IPS DF 4.7 (cell line): ENCODE measurements around the gene FAM117B.
"Not testable (repeated sequence)": the region's sequence is repeated elsewhere in the genome, so short reads cannot be mapped to it uniquely, and the experiment has no call there.

Experiments
- DNase-seq: peaks from one replicate; pipeline ENCODE4 v3.0.0-alpha.2; 2013; ENCODE audit warnings: low spot score; ENCODE audit errors: extremely low read depth

FAM117B gene

GRCh38 chr2:202638721-202639120, 4.0 kb downstream of the FAM117B start:
- DNase-seq: no peak

GRCh38 chr2:202639231-202639630, 4.5 kb downstream of the FAM117B start:
- DNase-seq: no peak

- no peak for DNase-seq
Observed at GRCh38 chr2:202642567-202642966, 7.8 kb downstream of the FAM117B start.

- no peak for DNase-seq
Observed at GRCh38 chr2:202643012-202643858, 8.5 kb downstream of the FAM117B start.

GRCh38 chr2:202652119-202652518, 17.4 kb downstream of the FAM117B start:
- no peak for DNase-seq

- DNase-seq: no peak
Observed at GRCh38 chr2:202653890-202654289, 19.1 kb downstream of the FAM117B start.

- DNase-seq: no peak
Observed at GRCh38 chr2:202657876-202658275, 23.1 kb downstream of the FAM117B start.

GRCh38 chr2:202660796-202661195, 26.0 kb downstream of the FAM117B start:
- no peak for DNase-seq

- DNase-seq: no peak
Observed at GRCh38 chr2:202669841-202670240, 35.1 kb downstream of the FAM117B start.

GRCh38 chr2:202671317-202672035, 36.7 kb downstream of the FAM117B start:
- DNase-seq: no peak

- not testable (repeated sequence) for DNase-seq
Observed at GRCh38 chr2:202675097-202675496, 40.3 kb downstream of the FAM117B start.

- no peak for DNase-seq
Observed at GRCh38 chr2:202679980-202680379, 45.2 kb downstream of the FAM117B start.

GRCh38 chr2:202680512-202680911, 45.7 kb downstream of the FAM117B start:
- no peak for DNase-seq

- no peak for DNase-seq
Observed at GRCh38 chr2:202681688-202682205, 47.0 kb downstream of the FAM117B start.

GRCh38 chr2:202682274-202682673, 47.5 kb downstream of the FAM117B start:
- no peak for DNase-seq

- no peak for DNase-seq
Observed at GRCh38 chr2:202687276-202687675, 52.5 kb downstream of the FAM117B start.

GRCh38 chr2:202689459-202689858, 54.7 kb downstream of the FAM117B start:
- no peak for DNase-seq

- DNase-seq: no peak
Observed at GRCh38 chr2:202689898-202690297, 55.1 kb downstream of the FAM117B start.

GRCh38 chr2:202690321-202690900, 55.6 kb downstream of the FAM117B start:
- no peak for DNase-seq

- DNase-seq: no peak
Observed at GRCh38 chr2:202693503-202693902, 58.7 kb downstream of the FAM117B start.

- DNase-seq: no peak
Observed at GRCh38 chr2:202695166-202695565, 60.4 kb downstream of the FAM117B start.
